ENCODE results near the gene APBB1IP. TPM values are rescaled to one million over a fixed set of nuclear protein-coding genes. Genes with fewer than 3 reads are reported as not detected.

APBB1IP gene
- total RNA-seq, 4 donors from 2014 or later = 6.1 to 9.3 (median 7.9) TPM

GRCh38 chr10:26525586-26525985 is 87.4 kb downstream of the APBB1IP start:
- Histone ChIP-seq H3K4me1 (no peaks in the 10 kb centered on the region), H3K4me3 (no peak overlapping the region), H3K9me3 (no peaks in the 10 kb centered on the region), H3K27ac (no peak overlapping the region), H3K36me3 (no peaks in the 10 kb centered on the region), H3K27me3 (no peaks in the 10 kb centered on the region)
- no peak for DNase-seq (ENCODE audit: low spot score in 2 of 2)
- 55 to 56% methylated on average over 3 of the region's 3 CpGs for WGBS, 2 donors
- TF ChIP-seq EP300 (IDR thresholded peaks at IDR 0.05) (no peak), POLR2A (IDR thresholded peaks at IDR 0.05) (no peak), CTCF (IDR thresholded peaks at IDR 0.05) (no peak)

- WGBS, 2 donors = 92 to 100% methylated on average over 2 of the region's 2 CpGs
- no peak overlapping the region for H3K27ac ChIP-seq
Measured at GRCh38 chr10:26527018-26527417, 88.9 kb downstream of the APBB1IP start.

GRCh38 chr10:26528048-26528447 is 89.9 kb downstream of the APBB1IP start:
- no peak overlapping the region for H3K4me3 ChIP-seq
- no peak overlapping the region for H3K27ac ChIP-seq
- no peak for TF ChIP-seq POLR2A (IDR thresholded peaks at IDR 0.05)
- no peak for TF ChIP-seq CTCF (IDR thresholded peaks at IDR 0.05)
- TF ChIP-seq EP300 (IDR thresholded peaks at IDR 0.05) = no peak
- H3K27me3 ChIP-seq = no peaks in the 10 kb centered on the region
- H3K36me3 ChIP-seq = no peaks in the 10 kb centered on the region
- no peak for DNase-seq (ENCODE audit: low spot score in 2 of 2)
- H3K4me1 ChIP-seq = no peaks in the 10 kb centered on the region
- 73 to 81% methylated on average over 4 to 5 of the region's 5 CpGs for WGBS, 2 donors
- H3K9me3 ChIP-seq = no peaks in the 10 kb centered on the region

More at GRCh38 chr10:26527018-26527417, 88.9 kb downstream of the APBB1IP start:
- H3K4me1 ChIP-seq = no peaks in the 10 kb centered on the region
- DNase-seq (ENCODE audit: low spot score in 2 of 2) = no peak
- no peaks in the 10 kb centered on the region for H3K27me3 ChIP-seq
- TF ChIP-seq CTCF (IDR thresholded peaks at IDR 0.05) = no peak
- no peak for TF ChIP-seq EP300 (IDR thresholded peaks at IDR 0.05)
- TF ChIP-seq POLR2A (IDR thresholded peaks at IDR 0.05) = no peak
- H3K4me3 ChIP-seq = no peak overlapping the region
- H3K36me3 ChIP-seq = no peaks in the 10 kb centered on the region
- H3K9me3 ChIP-seq = no peaks in the 10 kb centered on the region

GRCh38 chr10:26528715-26529393 is 90.7 kb downstream of the APBB1IP start:
- Histone ChIP-seq H3K4me1 (no peaks in the 10 kb centered on the region), H3K36me3 (no peaks in the 10 kb centered on the region), H3K27me3 (no peaks in the 10 kb centered on the region), H3K27ac (no peak overlapping the region), H3K4me3 (no peak overlapping the region), H3K9me3 (no peaks in the 10 kb centered on the region)
- 83 to 84% methylated on average over 10 of the region's 10 CpGs for WGBS, 2 donors
- DNase-seq (ENCODE audit: low spot score in 2 of 2) = no peak
- TF ChIP-seq EP300 (IDR thresholded peaks at IDR 0.05) (no peak), POLR2A (IDR thresholded peaks at IDR 0.05) (no peak), CTCF (IDR thresholded peaks at IDR 0.05) (no peak)

- no peaks in the 10 kb centered on the region for H3K9me3 ChIP-seq
- WGBS, 2 donors = 75 to 80% methylated on average over 7 of the region's 7 CpGs
- TF ChIP-seq CTCF (IDR thresholded peaks at IDR 0.05) (no peak), EP300 (IDR thresholded peaks at IDR 0.05) (no peak), POLR2A (IDR thresholded peaks at IDR 0.05) (no peak)
- no peak overlapping the region for H3K4me3 ChIP-seq
- no peaks in the 10 kb centered on the region for H3K36me3 ChIP-seq
- H3K27ac ChIP-seq = no peak overlapping the region
- DNase-seq (ENCODE audit: low spot score in 2 of 2) = no peak
- no peaks in the 10 kb centered on the region for H3K27me3 ChIP-seq
- H3K4me1 ChIP-seq = no peaks in the 10 kb centered on the region
Measured at GRCh38 chr10:26534384-26534783, 96.2 kb downstream of the APBB1IP start.
